Stomach (tissue), 4 donors: Measurements from ENCODE around the gene KRT7.

ENCODE experiments used
- POLR2A ChIP-seq, 4 donors: fragments of 450-650 bp; IDR thresholded peaks; one replicate each; pipeline ENCODE4 v1.6.1; 2016; ENCODE audit warnings: antibody characterized with exemption in 4 of 4, control low read depth in 2 of 4, mild to moderate bottlenecking in 1 of 4, moderate library complexity in 1 of 4
- TF ChIP-seq, protein P1 (sequence below), 7 experiments: fragments of 450-650 bp in 4 of 7; fragments of 200-600 bp in 3 of 7; sonication (generic) in 3 of 7; IDR thresholded peaks; one replicate each; pipeline ENCODE4 v1.5.1; 2016 to 2019; ENCODE audit warnings: antibody characterized with exemption in 7 of 7, control low read depth in 2 of 7, mild to moderate bottlenecking in 1 of 7

DNA sequence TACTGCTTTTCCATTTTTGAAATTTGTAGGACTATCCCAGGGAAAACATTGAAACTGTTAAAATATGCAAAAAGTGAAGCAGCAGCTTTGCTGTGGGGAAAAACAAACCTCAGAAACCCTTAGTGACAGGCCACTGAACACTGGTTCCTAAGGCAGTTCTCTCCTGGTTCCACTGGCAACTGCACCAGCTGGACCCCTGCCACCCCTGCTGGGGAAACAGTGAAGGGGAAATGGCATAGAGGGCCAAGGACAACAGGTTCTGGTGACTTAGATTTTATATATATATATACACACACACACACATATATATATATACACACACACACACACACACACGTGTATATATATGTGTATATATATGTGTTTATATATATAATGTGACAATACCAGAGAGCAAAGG lies 16.2 kb upstream of the KRT7 start:
- TF ChIP-seq POLR2A (IDR thresholded peaks at IDR 0.05) = no peak
- TF ChIP-seq, protein P1, sequence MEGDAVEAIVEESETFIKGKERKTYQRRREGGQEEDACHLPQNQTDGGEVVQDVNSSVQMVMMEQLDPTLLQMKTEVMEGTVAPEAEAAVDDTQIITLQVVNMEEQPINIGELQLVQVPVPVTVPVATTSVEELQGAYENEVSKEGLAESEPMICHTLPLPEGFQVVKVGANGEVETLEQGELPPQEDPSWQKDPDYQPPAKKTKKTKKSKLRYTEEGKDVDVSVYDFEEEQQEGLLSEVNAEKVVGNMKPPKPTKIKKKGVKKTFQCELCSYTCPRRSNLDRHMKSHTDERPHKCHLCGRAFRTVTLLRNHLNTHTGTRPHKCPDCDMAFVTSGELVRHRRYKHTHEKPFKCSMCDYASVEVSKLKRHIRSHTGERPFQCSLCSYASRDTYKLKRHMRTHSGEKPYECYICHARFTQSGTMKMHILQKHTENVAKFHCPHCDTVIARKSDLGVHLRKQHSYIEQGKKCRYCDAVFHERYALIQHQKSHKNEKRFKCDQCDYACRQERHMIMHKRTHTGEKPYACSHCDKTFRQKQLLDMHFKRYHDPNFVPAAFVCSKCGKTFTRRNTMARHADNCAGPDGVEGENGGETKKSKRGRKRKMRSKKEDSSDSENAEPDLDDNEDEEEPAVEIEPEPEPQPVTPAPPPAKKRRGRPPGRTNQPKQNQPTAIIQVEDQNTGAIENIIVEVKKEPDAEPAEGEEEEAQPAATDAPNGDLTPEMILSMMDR (IDR thresholded peaks at IDR 0.05) = no peak
